Activated CD8-positive, alpha-beta memory T cell treated with anti-CD3 and anti-CD28 coated beads, Interleukin-2, amount 50 U/mL, for 24 hours (primary cell): ENCODE data around the gene PTPN22.

ENCODE experiments used
- DNase-seq: peaks from one replicate; pipeline ENCODE4 v3.0.0-alpha.2; 2020; ENCODE audit errors: extremely low read depth

The PTPN22 gene

DNA sequence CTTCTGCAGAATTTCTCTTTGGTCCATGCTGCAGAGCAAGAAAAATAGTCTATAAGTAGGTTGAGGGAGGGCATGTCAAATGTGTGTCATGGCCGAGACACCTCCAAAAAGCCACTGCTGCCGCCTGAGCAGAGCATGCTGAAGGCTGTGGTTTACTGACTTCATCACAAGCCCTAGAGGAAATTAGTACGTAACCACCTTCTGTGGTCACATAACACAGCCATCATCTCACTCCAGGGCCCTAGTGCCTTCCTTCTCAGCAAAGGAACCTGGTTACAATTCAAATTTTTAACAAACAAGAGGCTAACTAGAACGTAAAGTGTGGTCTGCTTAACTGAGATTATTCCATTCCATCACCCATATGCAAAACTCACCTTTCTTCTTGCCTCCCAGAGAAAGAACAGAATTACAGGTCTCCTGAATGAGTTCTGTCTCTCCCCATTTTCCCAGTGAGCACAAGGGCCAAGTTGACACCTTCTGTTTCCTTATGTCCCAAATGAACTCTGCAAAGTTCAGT, at the start of gene PTPN22:
TSS of gene PTPN22 (minus strand) at position 116 of the 517 bp plus-strand sequence.
- peak; percentile 53 for DNase-seq

- no peak for DNase-seq
These were observed 46.7 kb upstream of the PTPN22 start for GRCh38 chr1:113918243-113918642.

DNA sequence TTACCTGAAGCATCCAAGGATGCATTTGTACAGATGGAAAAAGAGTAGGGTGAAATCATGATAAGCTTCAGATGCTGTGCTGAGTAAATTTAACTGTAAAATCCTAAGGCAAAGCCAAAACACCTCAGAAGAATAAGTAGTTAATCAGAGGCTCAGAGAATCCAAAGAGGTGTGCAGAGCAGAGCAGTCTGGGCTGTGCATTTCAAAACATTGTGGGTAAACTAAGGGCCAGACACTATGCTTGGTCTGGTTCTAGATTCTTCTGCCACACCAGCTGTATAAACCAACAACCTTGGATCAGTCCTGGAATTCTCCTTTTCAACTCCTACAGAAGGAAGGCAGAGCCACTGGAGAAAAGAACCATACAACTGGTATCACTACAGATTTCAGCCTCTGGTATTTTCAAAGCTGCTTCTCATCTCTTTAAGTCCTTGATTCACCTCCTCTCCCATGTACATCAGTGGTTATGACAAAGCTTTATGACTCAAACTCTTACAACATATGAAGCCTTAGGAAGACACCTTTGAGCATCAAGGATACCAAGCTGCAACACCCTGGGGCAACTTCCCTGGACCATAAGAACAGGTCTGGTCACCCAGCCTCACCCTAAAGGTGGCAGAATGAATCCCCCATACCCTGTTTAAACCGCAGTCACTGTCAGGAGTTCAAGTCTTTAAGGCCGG, 46.0 kb upstream of the PTPN22 start:
- no peak for DNase-seq

DNA sequence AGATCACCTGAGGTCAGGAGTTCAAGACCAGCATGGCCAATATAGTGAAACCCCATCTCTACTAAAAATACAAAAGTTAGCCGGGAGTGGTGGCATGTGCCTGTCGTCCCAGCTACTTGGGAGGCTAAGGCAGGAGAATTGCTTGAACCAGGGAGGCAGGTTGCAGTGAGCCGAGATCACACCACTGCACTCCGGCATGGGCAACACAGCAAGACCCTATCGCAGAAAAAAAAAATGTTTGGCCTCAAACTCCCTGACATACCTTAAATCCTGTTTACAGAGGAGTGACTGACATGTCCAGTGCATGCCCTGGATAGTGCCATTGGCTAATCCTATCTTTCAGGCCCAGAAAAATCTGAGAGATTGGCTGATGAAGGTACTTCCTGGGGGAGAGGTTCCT, 45.5 kb upstream of the PTPN22 start:
- DNase-seq = no peak

- no peak for DNase-seq
These were observed 42.6 kb upstream of the PTPN22 start for GRCh38 chr1:113913887-113914664.

- DNase-seq = no peak
These were observed 41.8 kb upstream of the PTPN22 start for GRCh38 chr1:113913312-113913668.

DNA sequence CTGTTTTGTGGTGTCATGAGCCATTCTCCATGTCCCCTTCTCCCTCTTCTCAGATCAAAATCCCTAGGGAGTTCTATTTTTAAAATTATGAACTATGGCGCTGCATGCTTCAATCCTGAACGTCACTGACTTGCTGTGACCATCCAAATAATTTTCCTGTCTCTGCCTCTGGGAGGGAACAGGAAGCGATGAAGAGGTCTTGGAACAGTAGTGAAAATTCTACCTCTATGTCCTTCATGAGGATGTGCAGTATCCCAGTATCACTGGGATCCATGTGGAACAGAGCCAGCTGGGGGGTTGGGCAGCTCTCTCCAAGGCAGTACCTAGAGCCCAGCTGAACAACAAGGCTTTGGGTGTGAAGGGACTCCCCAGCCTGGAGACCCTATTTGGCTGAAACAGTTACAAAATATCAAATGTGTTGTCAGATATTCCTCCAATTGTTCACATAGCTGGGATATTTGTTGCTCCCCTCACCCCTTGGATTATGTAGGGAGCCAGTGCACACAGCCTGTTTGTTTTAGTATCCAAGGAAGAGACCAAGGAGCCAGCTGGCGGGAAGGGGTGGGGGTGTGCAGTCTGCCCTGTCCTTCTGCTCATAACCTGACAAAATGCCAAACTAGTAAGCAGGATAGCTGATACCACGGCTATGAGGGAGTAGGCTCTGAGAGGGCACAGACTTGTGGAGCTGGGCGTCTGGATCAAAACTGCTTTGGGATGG, 41.2 kb upstream of the PTPN22 start:
- DNase-seq = no peak

- no peak for DNase-seq
These were observed 33.9 kb upstream of the PTPN22 start for GRCh38 chr1:113905435-113905861.

DNA sequence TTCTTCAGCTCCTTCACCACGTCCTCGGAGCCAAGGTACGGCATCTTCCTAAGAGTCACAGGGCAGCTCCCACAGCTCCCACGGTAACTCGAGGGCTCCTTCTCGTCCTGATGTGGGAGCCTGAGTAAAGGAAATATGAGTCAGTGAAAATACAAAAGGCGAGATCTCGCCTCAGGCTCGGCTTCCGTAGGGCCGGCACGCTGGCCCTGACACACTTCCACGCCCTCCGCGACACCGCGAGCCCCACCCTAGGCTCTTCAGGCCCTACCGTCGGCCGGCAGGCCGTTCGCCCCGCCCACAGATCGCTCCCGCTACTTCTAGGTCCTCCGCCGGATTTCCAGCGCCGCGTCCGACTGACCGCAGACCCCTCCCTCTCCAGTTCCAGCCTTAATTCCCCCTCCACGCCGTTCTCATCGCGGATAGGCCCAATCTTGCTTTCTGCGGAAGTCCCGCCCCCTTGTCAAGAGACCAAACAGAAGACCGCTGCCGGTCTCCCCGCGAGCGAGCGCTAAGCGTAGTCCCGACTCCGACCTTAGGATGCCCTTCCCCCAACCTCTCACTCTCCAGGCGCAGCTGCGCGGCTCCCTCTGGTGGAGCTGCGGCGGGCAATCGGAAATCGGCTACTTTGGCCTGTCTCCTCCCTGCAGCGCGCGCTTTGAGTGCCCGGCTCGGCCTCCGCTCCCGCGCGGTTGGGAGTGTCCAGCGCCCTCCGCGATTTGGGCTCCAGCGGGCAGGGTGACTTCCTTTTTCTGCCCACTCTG, 33.3 kb upstream of the PTPN22 start, which contains the start of the genes AP4B1 and DCLRE1B:
TSS of gene AP4B1 (minus strand) at position 126 of the 761 bp plus-strand sequence. CDS start at position 44, 82 bp downstream.
TSS of gene DCLRE1B (plus strand) at position 653 of the 761 bp plus-strand sequence. CDS start 261 bp downstream, outside the sequence.
- DNase-seq = peak; percentile 92

GRCh38 chr1:113904293-113904673, 32.8 kb upstream of the PTPN22 start:
- DNase-seq = no peak

DNA sequence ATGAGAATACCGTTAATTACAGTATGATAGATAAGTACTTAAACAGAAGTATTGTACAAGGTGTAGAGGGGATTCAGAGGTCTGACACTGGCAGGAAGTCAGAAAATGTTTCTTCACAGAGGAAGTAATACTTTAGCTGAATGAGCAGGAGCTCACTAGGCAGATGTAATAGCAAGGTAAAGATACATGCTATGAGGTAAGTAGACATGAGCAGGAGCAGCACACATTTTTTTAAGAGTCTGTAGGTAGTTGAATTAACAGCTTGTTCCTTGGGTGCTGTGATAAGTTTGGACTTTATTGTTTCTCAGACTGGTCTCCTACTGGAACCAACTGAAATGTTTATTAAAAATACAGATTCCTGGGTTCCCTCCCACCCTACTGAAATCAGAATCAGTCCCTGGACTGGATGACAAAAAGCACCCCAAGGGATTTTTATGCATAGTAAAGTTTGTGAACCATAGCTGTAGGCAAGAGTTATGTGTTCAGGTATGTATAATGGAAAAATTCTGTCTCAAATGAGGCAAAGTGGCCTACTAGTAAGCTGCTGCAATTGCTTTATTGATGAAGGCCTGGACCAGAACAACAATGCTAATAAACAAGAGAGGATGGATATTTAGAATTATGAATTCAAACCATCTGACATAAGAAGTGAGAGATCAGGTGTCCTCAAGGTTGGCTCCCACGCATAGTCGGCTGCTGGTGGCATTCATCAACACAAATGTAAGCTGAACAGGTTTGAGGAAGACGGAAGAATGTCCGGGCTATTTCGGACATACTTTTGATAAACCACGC, 32.2 kb upstream of the PTPN22 start:
- no peak for DNase-seq

DNA sequence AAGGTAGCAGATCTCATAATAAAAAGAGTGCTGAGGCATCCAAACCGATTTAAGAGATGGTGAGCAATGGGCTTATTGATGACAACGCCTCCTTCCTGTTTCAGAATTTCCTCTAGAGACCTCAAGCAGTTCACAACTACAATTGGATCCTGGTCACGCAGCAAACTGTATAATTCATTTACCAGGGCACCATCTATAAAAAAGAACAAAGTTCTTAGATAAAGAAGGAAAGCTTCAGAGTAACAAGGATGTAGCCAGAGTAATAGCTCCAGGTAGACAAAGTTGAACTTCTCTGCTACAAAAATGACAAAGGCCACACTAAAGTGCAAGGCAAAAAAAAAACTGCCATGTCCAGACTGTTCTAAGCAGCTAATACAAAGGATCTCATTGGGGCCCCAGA, 29.7 kb upstream of the PTPN22 start:
- no peak for DNase-seq

DNA sequence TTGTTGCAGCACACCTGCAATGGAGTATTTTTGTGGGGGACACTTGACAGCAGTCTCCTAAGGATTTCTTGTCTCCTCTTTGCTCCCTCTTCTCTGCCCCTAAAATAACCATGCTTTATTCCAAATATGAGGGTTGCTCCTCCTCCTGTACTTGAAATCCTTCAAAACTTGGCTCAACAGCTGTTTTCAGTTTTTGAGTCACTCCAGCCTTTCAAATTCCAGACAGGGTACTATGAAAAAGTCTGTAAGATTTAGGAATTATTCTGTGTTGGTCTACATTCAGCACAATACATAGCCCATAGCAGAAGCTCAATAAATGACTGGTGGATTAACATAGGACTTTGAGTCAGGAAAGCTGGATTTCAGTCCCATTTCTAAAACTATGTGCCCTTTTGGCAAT, 27.6 kb upstream of the PTPN22 start:
- DNase-seq = no peak

DNA sequence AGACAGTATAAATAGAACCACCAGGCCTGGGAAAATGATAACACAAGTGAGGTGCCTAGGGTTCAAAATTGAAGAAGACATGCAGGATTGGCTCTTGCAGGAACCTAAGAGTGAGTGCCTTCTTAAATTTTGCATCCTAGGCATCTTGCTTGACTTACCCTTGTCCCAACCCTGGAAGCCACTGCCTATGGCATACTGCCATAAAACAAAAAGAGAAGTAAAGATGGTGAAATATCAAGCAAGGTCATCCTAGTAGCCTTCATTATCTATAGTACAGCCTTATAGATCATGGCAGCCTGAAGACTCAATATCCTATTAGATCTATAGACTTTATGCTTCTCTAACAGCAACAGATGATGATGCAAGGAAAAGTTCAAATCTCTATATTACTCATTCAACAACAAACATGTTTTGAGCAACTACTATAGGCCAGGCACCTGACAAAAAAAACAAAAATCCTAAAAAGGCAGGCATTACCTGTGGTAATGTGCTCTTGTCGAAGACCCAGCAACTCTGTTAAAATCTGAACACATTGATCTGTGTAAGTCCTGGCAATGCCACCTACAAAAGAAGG, 26.8 kb upstream of the PTPN22 start:
- no peak for DNase-seq

DNA sequence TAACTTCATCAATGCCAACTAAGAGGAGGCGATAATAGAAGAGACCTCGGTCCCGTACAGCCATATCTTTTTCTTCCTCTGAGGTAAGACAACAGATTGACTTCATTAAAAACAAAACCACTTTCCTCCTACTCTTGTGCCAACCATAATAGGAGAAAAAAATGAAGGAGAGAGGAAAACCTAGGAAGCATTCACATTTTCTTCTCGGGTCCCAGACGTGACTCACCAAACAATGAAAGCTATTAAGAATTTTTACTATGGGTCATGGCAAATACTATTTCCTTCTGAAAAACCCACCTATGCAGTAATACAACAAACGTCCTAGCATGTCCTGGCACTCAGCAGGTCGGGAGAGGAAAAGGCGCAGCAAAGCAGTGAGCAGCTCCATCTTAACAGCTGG, 24.4 kb upstream of the PTPN22 start:
- DNase-seq = no peak

DNA sequence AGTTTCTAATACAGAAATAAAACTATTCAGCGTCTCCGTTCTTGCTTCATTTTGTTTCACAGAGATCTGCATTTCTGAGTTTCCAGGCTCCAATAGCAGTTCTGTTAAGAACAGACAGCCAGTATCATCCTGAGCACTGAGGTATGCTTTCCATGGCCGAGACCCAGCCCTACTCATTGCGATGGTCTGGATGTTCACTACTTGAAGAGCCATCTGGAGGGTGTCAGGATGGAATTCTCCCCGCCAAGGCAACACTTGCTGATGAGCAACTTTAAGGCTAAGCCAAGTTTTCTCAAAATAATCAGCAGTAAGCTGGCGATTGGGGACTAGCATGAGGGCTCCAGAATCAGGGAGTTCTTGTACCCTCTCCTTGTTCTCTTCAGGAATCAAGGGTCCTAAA, 23.6 kb upstream of the PTPN22 start:
- DNase-seq = no peak

DNA sequence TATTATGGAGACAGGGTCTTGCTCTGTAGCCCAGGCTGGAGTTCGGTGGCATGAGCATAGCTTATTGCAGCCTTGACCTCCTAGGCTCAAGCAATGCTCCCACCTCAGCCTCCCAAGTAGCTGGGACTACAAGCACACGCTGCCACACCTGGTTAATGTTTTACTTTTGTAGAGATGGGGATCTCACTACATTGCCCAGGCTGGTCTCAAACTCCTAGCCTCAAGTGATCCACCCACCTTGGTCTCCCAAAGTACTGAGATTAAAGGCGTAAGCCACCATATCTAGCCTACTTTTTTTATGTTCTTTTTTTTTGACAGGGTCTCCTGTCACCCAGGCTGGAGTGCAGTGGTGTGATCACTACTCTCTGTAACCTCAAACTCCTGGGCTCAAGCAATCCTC, 21.8 kb upstream of the PTPN22 start:
- no peak for DNase-seq

DNA sequence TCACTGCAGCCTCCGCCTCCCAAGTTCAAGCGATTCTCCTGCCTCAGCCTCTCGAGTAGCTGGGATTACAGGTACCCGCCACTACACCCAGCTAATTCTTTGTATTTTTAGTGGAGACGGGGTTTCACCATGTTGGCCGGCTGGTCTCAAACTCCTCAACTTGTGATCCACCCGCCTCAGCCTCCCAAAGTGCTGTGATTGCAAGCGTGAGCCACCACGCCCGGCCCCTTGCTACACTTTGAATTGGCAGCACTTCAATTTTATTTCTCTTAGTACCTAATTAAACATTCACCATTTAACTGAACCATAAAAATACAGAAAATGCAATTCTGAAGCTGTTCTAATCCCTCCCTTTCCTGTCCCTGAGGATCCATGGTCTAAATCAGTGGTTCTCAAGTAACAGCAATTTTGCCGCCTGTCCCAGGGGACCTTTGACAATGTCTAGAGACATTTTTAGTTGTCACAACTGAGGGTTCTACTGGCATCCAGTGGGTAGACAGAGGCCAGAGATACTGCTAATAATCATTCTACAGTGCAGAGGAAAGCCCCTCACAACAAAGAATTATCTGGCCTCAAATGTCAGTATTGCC, 20.2 kb upstream of the PTPN22 start:
- no peak for DNase-seq

- no peak for DNase-seq
These were observed 19.3 kb upstream of the PTPN22 start for GRCh38 chr1:113890816-113891215.
